GM18861 (cell line): ENCODE measurements around the gene DAPK1.

Source experiments
- ATAC-seq: cut with Tn5 transposase; IDR thresholded peaks from one replicate; pipeline ENCODE4 v1.9.1; 2021; ENCODE audit not compliant: unreplicated experiment

DAPK1 gene

DNA sequence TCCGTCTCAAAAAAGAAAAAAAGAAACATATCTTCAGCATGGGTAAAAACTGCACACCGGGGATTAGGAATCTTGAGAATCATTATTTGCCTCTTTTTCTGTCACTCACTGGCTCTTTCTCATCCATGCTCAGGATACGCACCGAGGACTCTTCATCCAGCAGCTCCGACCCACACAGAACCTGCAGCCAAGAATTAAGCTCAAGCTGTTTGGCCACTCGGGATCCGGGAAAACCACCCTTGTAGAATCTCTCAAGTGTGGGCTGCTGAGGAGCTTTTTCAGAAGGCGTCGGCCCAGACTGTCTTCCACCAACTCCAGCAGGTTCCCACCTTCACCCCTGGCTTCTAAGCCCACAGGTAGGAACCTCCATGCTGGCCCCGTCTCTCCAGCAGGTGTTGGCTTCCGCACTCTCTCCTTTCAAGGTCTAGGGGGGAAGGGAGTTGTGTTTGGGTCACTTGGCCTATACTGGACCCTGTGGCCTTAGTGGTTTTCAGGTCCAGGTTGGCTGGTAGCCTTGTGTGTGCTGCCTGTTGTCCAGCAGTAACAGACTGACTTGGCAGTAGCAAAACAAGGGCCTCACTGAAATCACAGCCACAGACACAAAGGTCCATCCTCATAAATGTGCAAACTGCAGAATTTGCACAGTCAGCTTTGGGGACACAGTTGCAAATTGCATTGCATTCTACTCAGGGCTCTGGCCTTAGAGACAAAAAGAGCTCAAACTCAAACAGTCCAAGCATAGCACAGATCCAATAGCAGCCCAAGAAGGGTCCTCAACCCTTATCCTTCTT lies 183.8 kb downstream of the DAPK1 start:
- no peak for ATAC-seq

DNA sequence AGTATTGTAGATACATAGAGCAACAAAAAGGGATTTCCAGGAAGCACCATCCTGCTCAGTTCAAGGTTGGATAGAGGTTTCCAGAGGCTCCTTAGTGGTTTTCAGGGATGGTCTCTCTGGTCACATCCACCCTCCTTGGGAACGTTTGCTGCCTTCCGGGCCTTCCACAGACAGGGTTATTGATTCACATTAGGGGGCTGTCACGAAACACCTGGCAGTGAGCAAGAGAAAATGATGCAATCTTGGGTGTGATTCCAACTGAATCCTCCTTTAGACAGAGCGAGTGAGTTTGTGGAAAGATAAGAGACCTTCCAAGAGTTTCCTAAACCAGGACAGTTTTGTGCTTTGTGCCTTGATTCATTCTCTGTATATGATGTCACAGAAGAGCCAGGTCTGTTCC lies 184.4 kb downstream of the DAPK1 start:
- no peak for ATAC-seq

DNA sequence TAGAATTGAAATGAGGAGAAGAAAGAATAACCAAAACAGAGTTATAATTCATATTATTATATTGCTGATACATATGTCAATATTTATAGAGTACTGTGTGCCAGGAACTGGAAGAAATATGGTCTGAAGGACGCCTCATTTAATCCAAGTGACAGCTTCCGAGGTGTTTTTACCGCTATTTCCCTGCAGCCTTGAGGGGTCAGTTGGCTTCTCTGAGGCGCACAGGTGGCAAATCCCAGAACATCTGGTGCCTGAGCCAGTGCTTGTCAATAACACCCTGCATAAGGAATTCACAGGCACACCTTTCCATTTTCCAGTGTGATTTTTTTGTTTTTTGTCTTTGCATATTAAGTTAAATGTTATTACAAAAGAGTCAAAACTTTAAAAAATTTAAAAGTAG lies 185.0 kb downstream of the DAPK1 start:
- no peak for ATAC-seq

DNA sequence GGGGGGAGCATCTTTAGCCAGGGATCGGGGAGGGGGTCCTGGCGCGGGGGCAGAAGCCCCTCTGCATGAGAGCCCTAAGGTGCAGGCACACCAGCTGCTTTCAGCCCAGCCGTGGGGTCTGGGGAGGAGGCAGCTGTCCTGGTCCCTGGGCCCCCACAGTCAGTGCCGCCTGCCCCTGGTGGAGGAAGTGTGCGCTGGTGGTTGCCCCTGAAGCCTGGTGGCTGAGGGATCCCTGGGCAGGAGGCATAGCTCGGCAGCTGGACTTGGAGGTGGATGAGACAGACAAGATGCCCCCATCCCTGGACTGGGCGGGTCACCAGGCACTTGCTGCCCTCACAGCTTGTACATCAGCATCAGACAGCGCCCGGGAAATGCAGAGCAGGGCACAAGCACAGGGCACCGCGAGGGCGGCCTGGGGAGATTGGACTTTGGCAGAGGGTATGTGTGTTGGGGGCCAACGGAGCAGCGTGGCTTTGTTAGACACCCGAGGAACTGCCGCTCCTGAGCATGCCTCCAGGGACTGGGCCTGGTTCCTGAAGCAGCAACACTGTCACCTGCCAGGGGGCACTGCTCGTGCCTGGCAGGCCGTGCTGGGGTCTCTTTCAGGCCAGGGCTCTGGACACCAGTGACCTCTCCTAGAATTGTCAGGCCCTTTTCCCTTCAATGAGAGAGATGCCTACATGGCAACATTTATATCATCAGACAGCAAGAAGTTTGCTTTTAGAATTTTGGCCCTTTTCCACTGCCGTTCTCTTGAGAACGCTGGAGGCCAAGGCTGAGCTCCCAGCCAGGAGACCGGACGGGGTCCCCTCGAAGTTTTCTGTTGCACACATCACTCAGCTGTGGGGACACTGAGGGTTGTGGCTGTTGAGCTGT lies 186.3 kb downstream of the DAPK1 start:
- no peak for ATAC-seq

DNA sequence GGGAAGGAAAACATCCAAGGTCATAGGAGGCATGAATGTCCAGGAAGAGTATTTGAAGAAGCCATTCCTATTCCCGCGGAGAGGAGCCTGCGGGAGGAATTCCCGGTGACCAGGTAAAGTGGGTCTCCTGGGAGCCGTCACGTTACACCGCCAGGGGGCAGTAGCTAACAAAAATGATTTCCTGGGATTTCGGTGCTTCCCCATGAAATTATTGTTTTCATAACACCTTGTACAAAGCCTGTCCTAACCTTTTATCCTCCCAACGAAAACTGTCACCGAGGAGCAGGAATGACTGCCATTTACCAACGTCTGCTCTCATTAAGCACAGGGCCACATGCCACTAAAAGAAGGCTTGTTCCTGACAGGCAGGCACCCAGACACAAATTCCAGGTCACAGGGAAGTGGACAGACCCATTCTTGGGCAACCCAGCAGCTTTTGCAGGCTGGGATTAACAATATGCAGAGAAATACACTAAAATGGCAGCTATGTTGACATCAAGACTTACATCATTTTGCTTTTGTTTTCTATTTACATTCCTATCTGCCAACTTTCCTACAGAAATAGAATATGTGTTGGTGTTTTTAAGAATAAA lies 187.1 kb downstream of the DAPK1 start:
- no peak for ATAC-seq

DNA sequence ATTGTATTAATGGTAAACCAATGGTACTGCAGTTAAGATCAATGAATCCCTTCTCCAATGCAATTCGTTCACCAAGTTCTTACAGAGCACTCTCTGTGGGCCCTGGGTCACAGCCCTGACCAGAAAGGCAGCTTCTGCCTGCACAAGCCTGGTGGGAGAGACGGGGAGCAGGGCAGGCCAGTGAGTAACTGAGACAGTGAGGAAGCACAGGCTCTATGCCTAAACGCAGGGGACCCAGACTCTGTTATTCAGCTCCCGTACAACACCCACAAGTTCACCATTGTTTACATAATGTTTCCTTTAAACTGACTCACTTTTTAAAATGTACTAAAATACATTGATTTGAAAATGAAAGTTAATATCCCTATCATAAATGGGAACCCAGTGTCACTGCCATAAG lies 187.8 kb downstream of the DAPK1 start:
- no peak for ATAC-seq

DNA sequence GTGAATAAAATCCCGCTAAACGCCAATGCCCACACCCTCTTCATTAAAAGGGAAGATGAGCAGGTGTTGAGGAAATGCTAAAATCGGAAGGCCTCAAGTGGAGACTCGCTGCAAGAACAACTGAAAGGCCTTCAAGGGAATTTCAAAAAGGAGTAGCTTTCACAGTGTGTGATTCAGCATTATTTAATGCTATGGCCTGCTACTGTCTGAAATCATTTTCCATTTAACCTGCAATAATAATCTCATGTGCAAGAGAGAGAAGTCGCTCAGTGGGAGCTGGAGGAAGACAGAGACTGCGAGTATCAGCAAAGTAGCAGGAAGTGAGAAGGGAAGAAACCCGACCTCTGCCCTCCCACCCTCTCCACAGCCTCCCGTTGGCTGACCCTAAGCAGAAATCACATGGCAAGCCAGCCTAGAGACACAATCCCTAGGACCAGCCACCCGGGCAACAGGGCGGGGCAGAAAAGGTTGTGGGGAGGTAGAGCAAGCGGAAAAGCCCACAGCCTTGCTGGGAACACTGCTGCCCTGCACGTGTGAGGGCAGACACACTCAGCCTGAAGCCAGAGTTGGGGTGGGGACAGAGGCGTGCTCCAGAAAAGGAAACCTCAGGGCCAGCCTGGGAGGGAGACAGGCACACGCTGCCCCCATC lies 188.3 kb downstream of the DAPK1 start:
- no peak for ATAC-seq

DNA sequence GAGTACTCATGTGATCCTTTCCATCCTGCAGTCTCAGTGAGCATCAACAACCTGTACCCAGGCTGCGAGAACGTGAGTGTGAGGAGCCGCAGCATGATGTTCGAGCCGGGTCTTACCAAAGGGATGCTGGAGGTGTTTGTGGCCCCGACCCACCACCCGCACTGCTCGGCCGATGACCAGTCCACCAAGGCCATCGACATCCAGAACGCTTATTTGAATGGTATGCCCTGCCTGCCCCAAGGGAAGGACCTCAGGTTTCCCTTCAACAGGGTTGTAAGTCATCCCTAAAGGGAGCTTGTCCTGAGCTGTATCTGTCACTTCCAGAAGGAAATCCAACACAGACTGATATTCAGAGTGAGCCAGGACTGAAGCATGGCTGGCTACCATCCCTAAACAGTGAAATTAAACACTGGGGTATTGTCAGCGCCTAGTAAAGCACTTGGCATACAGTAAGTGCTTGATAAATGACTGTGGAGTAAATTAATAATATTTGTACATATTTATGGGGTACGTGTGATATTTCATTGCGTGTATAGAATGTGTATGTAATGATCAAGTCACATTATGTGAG lies 188.9 kb downstream of the DAPK1 start:
- ATAC-seq = no peak

DNA sequence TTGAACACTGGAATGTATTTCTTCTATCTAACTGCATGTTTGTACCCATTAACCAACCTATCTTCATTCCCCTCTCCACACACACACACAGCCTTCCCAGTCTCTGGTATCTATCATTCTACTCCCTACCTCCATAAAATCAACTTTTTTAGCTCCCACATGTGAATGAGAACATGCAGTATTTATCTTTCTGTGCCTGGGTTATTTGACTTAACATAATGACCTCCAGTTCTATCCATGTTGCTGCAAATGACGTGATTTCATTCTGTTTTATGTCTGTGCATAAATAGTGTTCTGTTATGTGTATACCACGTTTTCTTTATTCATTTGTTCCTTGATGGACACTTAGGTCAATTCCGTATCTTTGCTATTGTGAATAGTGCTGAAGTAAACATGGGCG lies 189.5 kb downstream of the DAPK1 start:
- no peak for ATAC-seq

DNA sequence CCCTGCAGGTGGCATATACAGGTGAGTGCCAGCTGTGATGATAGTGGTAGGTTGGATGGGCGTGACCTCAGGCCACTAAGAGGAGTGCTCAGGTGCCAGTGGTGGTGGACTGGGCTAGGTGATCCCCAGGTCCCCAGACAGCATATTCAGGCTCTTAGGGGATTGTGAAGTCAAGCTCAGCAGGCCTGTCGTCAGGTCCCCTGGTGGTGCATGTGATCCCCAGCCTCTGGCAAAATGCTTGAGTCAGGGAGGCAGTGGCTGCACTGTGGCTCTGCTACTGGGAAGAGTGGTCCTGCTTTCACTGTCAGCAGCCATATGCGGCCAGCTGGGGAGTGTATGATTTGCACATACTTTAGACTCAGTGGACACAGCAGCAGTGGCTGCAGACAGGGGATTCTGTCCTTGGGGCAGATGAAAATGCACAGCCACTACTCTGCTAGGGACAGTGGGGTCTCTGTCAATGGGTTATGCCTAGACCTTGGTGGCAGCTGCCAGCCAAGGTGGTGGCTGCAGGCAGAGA lies 196.6 kb downstream of the DAPK1 start:
- ATAC-seq = no peak

DNA sequence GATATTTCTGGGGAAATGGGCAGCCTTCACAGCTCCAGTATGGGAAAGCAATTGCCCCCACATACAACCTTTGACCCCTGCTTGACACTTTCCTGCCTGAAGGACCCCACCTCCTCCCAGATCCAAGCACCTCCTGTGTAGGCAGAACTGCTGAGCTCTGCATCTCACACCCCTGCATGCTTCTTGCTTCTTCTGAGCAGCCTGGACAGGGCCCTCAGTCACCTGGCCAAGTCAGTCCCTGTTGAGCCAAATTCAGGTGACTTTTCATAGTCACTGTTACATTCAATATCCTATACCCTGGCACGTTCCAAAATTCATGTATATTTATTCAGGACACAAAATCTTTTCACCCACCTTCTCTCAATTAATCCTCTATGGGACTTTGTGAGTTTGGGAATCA lies 197.9 kb downstream of the DAPK1 start:
- ATAC-seq = no peak

DNA sequence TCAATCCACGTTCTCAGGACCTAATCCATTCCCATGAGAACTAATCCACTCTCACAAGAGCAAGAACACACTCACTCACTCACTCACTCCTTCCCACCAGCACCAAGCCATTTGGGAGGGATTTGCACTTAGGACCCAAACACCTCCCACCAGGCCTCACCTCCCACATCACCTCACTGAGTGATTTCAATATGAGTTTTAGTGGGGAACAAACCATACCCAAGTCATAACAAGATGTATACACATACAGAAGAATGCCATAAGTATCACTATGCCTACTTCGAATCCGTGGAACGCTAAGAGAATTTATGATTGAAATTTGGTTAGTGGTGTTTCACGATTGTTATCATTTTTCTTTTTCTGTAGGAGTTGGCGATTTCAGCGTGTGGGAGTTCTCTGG lies 199.0 kb downstream of the DAPK1 start:
- ATAC-seq = no peak

DNA sequence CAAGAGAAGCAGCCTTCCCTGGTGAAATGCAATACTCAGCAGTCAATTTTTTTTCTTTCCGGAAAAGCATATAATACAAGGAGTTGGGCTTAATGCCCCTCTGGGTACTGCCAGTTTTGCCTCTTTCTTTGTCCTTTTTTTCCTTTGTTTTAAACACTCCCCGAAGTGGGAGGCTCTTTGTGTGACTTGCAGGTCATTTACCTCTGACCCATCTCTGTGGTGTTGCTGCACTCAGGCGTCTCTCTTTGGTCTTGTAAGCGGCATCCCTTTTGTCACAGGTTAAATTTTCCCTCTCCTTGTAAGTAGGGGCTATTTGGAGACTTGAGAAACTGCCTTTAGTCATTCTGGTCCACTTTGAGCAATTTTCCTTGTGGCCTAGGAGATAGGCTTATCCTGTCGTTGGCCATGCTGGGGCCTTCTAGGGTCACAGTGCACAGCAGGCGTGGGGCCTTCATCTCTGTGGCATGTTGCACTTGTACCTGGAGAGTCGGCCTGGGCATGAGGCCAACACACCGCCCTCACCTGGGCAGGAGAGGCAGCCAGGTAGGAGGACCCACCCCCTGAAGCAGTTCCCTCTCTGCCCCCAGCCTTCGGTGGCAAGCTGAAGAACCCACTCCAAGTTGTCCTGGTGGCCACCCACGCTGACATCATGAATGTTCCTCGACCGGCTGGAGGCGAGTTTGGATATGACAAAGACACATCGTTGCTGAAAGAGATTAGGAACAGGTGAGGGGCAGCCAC lies 200.6 kb downstream of the DAPK1 start:
- ATAC-seq = no peak

DNA sequence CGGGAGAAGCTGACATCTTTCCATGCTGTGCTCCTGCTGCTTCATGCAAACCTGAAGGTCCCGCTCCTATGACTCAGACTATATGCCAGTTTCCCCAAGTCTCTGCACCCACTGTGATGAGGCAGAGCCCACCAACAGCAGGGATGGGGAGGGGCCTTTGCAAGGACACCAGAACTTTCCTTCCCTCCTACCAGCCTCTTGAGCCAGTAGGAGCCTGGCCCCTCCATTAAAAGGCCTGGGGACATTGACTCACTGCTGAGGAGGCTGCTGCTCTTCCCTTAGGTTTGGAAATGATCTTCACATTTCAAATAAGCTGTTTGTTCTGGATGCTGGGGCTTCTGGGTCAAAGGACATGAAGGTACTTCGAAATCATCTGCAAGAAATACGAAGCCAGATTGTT lies 202.2 kb downstream of the DAPK1 start:
- ATAC-seq = no peak

DNA sequence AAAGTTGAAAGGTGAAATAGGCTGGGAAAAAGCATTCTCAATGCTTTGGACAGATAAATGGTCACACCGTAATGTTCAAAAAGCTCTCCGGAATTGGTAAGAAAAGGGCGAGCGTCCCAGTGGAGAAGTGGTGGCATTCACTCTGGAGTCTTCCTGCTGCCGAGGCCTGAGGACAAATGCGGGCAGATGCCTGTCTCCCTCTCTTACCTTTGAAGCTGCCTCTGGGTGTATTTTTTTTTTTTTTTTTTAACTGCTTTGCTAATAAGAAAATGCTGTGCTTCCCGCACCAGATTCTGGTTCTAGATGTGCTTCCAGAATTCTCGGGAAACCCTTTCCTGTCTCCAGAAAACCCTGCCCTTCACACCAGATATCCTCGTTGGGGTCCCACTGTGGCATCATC lies 203.8 kb downstream of the DAPK1 start:
- no peak for ATAC-seq

DNA sequence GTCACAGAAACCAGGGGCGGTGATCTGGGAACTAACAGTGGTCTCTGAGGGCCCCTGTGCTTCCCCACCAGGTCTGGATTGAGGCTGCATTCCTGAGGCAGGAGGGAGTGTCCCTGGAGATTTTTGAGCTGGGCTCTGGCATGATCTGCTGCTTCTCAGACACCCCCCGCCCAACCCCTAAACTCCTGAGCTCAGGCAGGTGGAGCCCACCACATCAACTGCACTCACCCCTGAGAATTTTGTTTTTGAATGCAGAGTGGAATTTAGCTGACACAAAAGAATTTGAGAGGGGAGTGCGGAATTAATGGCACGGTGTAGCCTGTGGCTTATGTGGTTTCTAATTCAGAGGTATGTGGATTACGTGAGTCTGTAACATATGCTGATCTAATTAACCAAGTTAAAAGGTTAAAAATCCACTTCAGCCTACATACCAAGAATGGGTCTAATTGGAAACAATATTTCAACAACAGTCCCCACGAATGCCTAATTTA lies 204.3 kb downstream of the DAPK1 start:
- no peak for ATAC-seq

DNA sequence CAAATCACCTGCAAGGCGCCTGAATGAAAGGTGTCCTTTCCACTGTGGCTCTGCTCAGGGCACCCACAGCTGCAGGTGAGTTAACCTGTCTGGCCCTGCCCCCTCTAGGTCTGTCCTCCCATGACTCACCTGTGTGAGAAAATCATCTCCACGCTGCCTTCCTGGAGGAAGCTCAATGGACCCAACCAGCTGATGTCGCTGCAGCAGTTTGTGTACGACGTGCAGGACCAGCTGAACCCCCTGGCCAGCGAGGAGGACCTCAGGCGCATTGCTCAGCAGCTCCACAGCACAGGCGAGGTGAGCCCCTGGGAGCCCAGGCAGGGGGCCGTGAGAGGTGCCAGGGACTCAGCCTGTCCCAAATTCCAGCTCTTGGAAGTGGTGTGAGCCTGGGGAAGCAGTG lies 205.3 kb downstream of the DAPK1 start:
- ATAC-seq = no peak

DNA sequence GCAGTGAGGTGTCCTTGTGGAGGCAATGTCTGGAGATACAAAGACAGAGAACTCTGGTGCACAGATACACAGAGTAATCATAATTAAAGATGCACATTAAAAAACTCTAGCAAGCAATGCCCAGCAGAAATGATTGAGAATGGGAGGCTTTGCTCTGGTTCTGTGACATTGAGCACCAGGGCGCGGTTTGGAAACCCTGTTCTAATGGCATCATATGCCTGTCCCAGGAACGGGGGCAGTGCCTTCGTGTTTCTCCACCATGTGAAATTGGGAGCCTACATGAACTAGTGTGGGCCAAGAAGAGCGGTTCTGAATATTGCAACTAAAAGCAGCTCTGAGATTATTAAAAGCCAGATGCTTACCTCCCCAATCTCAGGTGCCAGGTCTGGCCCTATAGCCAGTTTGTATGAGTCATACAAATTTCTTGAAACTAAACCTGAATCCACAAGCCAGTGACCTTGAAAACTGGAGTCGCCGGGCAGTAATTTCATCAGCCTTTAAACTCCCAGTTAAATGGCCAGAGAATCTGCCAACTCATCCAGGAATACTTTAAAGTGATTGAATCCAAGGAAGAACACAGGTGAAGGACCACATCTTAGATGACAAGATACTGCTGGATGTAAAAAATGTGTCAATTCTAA lies 206.1 kb downstream of the DAPK1 start:
- no peak for ATAC-seq

DNA sequence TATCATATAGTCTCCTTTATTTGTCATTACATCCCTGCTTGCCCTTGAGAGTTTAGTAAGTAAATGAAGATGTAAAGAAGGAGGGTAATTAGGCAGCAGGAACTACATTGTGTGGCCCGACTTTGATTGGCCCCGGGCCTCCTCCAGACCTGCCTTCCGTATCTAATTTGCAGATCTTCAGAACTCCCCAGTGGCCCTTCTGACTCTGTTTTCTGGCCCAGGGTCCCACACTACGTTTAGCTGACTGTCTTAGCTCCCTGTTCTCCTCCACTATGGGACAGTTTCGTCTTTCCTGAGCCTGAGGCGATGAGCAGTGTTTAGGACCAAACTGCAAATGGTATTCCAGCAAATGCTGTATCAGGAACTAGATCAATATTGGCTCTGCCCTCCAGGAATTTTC lies 206.7 kb downstream of the DAPK1 start:
- ATAC-seq = no peak
